Astrocyte (in vitro differentiated cells and primary cell): ENCODE results near the gene MEGF11.

Experiments
- EZH2 ChIP-seq: IDR thresholded peaks from 2 replicates; pipeline ENCODE4 v1.6.1; 2012; ENCODE audit warnings: mild to moderate bottlenecking, low read length, inconsistent platforms; ENCODE audit not compliant: insufficient read depth
- TF ChIP-seq, protein P1 (sequence below): IDR thresholded peaks from 2 replicates; pipeline ENCODE4 v1.5.1; 2011; ENCODE audit warnings: low read depth, mild to moderate bottlenecking, inconsistent platforms, low read length, moderate library complexity; ENCODE audit not compliant: insufficient read depth

DNA sequence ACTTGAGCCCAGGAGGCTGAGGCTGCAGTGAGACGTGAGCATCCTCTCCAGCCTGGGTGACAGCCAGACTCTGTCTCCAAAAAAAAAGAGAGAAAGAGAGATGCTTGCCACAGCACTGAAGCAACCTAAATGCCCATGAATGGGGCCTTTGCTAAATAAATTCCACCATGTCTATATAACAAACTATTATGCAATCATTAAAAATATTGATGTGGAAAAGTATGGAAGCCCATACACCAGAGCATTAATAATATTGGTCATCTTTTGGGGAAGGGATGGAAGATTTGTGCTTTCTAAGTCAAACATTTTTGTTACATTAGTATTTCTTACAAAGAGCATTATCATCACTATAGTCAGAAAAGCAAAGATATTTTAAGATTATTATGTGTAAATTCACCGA, 116.6 kb downstream of the MEGF11 start:
- TF ChIP-seq, protein P1, sequence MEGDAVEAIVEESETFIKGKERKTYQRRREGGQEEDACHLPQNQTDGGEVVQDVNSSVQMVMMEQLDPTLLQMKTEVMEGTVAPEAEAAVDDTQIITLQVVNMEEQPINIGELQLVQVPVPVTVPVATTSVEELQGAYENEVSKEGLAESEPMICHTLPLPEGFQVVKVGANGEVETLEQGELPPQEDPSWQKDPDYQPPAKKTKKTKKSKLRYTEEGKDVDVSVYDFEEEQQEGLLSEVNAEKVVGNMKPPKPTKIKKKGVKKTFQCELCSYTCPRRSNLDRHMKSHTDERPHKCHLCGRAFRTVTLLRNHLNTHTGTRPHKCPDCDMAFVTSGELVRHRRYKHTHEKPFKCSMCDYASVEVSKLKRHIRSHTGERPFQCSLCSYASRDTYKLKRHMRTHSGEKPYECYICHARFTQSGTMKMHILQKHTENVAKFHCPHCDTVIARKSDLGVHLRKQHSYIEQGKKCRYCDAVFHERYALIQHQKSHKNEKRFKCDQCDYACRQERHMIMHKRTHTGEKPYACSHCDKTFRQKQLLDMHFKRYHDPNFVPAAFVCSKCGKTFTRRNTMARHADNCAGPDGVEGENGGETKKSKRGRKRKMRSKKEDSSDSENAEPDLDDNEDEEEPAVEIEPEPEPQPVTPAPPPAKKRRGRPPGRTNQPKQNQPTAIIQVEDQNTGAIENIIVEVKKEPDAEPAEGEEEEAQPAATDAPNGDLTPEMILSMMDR = no peak
- no peak for TF ChIP-seq EZH2
